ENCODE measurements around the gene COPS2. TPM values are rescaled to one million over a fixed set of nuclear protein-coding genes. Genes with fewer than 3 reads are reported as not detected.
A peak's percentile ranks its signal among the peaks of the same experiment; 100 is the strongest.

COPS2 gene
- total and polyA plus RNA-seq, 2 donors (not counting 1 experiment from before 2014, with no cell fraction given) = 92.2 to 98.1 TPM

GRCh38 chr15:49093252-49094105, 61.9 kb downstream of the COPS2 start:
- Histone ChIP-seq H3K27ac (ENCODE audit: insufficient read depth, low read length) (no peak overlapping the region), H3K9ac (ENCODE audit: insufficient read depth, low read length) (no peak overlapping the region), H3K9me3 (ENCODE audit: control insufficient read depth, insufficient read depth, low read depth, low read length) (no peaks in the 10 kb centered on the region), H3K4me3 (replicated peaks in 1 of 4; ENCODE audit: control extremely low read depth in 1 of 4, insufficient read depth in 1 of 4, low read depth in 3 of 4, low read length in 4 of 4) (no peak overlapping the region), H3K4me1 (ENCODE audit: control insufficient read depth, extremely low read depth, insufficient read depth, low read length) (no peaks in the 10 kb centered on the region), H3K79me2 (ENCODE audit: control insufficient read depth, insufficient read depth, low read length) (no peaks in the 10 kb centered on the region), H3K36me3 (ENCODE audit: control insufficient read depth, insufficient read depth, low read length) (no peaks in the 10 kb centered on the region), H2AFZ (ENCODE audit: low read length) (no peak overlapping the region), H3K27me3 (ENCODE audit: control insufficient read depth, insufficient read depth, low read length) (no peaks in the 10 kb centered on the region), H3K4me2 (ENCODE audit: extremely low read depth, insufficient read depth, low read length) (no peak overlapping the region), H4K20me1 (ENCODE audit: control insufficient read depth, extremely low read depth, insufficient read depth, low read length) (no peaks in the 10 kb centered on the region)
- no peak for DNase-seq (ENCODE audit: low read depth in 2 of 2)
- TF ChIP-seq EZH2 (IDR thresholded peaks at IDR 0.05; ENCODE audit: low read length, missing control alignments) = no peak
- TF ChIP-seq, protein P1, sequence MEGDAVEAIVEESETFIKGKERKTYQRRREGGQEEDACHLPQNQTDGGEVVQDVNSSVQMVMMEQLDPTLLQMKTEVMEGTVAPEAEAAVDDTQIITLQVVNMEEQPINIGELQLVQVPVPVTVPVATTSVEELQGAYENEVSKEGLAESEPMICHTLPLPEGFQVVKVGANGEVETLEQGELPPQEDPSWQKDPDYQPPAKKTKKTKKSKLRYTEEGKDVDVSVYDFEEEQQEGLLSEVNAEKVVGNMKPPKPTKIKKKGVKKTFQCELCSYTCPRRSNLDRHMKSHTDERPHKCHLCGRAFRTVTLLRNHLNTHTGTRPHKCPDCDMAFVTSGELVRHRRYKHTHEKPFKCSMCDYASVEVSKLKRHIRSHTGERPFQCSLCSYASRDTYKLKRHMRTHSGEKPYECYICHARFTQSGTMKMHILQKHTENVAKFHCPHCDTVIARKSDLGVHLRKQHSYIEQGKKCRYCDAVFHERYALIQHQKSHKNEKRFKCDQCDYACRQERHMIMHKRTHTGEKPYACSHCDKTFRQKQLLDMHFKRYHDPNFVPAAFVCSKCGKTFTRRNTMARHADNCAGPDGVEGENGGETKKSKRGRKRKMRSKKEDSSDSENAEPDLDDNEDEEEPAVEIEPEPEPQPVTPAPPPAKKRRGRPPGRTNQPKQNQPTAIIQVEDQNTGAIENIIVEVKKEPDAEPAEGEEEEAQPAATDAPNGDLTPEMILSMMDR (conservative IDR thresholded peaks at IDR 0.05 in 1 of 2, IDR thresholded peaks at IDR 0.05 in 1 of 2; ENCODE audit: low read depth in 1 of 2, low read length in 2 of 2) = no peak

GRCh38 chr15:49088996-49089395, 66.4 kb downstream of the COPS2 start:
- TF ChIP-seq, protein P1 (conservative IDR thresholded peaks at IDR 0.05 in 1 of 2, IDR thresholded peaks at IDR 0.05 in 1 of 2; ENCODE audit: low read depth in 1 of 2, low read length in 2 of 2) = no peak
- no peak for TF ChIP-seq EZH2 (IDR thresholded peaks at IDR 0.05; ENCODE audit: low read length, missing control alignments)
- peaks cover 2% of the 10 kb centered on the region for H3K4me1 ChIP-seq (ENCODE audit: control insufficient read depth, extremely low read depth, insufficient read depth, low read length)
- no peak overlapping the region for H3K27ac ChIP-seq (ENCODE audit: insufficient read depth, low read length)
- peak in 1 of 2 donors; percentile 12 for DNase-seq (ENCODE audit: low read depth in 2 of 2)
- H3K4me2 ChIP-seq (ENCODE audit: extremely low read depth, insufficient read depth, low read length) = no peak overlapping the region
- H2AFZ ChIP-seq (ENCODE audit: low read length) = no peak overlapping the region
- no peak overlapping the region for H3K9ac ChIP-seq (ENCODE audit: insufficient read depth, low read length)
- H3K27me3 ChIP-seq (ENCODE audit: control insufficient read depth, insufficient read depth, low read length) = no peaks in the 10 kb centered on the region
- H3K79me2 ChIP-seq (ENCODE audit: control insufficient read depth, insufficient read depth, low read length) = no peaks in the 10 kb centered on the region
- no peak overlapping the region for H3K4me3 ChIP-seq (replicated peaks in 1 of 4; ENCODE audit: control extremely low read depth in 1 of 4, insufficient read depth in 1 of 4, low read depth in 3 of 4, low read length in 4 of 4)
- no peaks in the 10 kb centered on the region for H3K36me3 ChIP-seq (ENCODE audit: control insufficient read depth, insufficient read depth, low read length)
- no peaks in the 10 kb centered on the region for H3K9me3 ChIP-seq (ENCODE audit: control insufficient read depth, insufficient read depth, low read depth, low read length)
- H4K20me1 ChIP-seq (ENCODE audit: control insufficient read depth, extremely low read depth, insufficient read depth, low read length) = no peaks in the 10 kb centered on the region

DNA sequence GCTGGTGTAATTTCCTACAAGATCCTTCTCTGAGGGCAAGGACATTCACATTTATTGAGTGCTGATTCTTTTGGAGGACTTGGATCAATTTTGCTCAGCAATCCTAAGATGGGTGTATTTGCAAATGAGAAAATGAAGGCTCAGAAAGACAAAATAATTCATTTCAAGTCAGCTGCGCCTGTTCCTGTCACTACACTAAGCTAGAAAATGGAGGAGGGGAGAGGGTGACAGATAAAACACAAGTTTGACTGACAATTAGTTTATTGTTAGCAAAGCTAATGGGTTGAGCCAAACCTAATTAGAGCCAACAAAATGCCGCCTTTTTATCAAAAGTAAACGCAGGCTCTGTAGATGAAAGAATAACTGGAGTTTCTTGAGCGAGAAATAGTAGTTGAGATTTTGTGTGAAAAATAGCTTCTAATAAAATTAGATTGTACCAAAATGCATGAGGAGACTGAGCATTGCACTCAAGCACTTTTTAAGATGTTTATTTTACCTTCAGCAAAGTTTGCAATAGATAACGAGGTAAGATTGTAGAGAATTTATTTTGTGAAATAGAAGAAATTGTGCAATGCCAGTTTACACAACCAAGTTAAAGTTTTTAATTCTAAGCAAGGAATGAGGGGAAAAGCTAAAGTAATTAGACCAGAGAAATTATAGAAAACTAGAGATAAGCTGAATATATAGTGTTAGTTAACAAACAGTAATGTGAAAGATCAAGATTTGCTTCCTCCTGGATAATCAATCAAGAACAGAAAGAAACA, 69.5 kb downstream of the COPS2 start:
- H3K36me3 ChIP-seq (ENCODE audit: control insufficient read depth, insufficient read depth, low read length) = no peaks in the 10 kb centered on the region
- peak in 1 of 2 donors; percentile 11 for DNase-seq (ENCODE audit: low read depth in 2 of 2)
- no peak overlapping the region for H3K27ac ChIP-seq (ENCODE audit: insufficient read depth, low read length)
- TF ChIP-seq, protein P1 (conservative IDR thresholded peaks at IDR 0.05 in 1 of 2, IDR thresholded peaks at IDR 0.05 in 1 of 2; ENCODE audit: low read depth in 1 of 2, low read length in 2 of 2) = no peak
- TF ChIP-seq EZH2 (IDR thresholded peaks at IDR 0.05; ENCODE audit: low read length, missing control alignments) = no peak
- H3K9ac ChIP-seq (ENCODE audit: insufficient read depth, low read length) = no peak overlapping the region
- H3K4me3 ChIP-seq (replicated peaks in 1 of 4; ENCODE audit: control extremely low read depth in 1 of 4, insufficient read depth in 1 of 4, low read depth in 3 of 4, low read length in 4 of 4) = no peak overlapping the region
- H3K4me1 ChIP-seq (ENCODE audit: control insufficient read depth, extremely low read depth, insufficient read depth, low read length) = peaks cover 6% of the 10 kb centered on the region
- no peaks in the 10 kb centered on the region for H3K9me3 ChIP-seq (ENCODE audit: control insufficient read depth, insufficient read depth, low read depth, low read length)
- no peak overlapping the region for H3K4me2 ChIP-seq (ENCODE audit: extremely low read depth, insufficient read depth, low read length)
- no peaks in the 10 kb centered on the region for H3K27me3 ChIP-seq (ENCODE audit: control insufficient read depth, insufficient read depth, low read length)
- H4K20me1 ChIP-seq (ENCODE audit: control insufficient read depth, extremely low read depth, insufficient read depth, low read length) = no peaks in the 10 kb centered on the region
- H2AFZ ChIP-seq (ENCODE audit: low read length) = no peak overlapping the region
- H3K79me2 ChIP-seq (ENCODE audit: control insufficient read depth, insufficient read depth, low read length) = no peaks in the 10 kb centered on the region
